LoVo (cell line): ENCODE measurements around the gene PRKCE.

ENCODE experiments used
- DNase-seq: peaks from one replicate; pipeline ENCODE4 v3.0.0-alpha.2; 2016; ENCODE audit warnings: low spot score

The PRKCE gene

GRCh38 chr2:45651415-45652089, at the start of gene PRKCE:
Gene PRKCE, plus strand, starts transcription at chr2:45651675.
- DNase-seq, result peak; percentile 11

- DNase-seq, result no peak
These were observed 48.9 kb upstream of the PRKCE start for GRCh38 chr2:45602624-45603023.

- no peak for DNase-seq
These were observed 46.4 kb upstream of the PRKCE start for GRCh38 chr2:45605116-45605515.

GRCh38 chr2:45606796-45607195, 44.7 kb upstream of the PRKCE start:
- DNase-seq, result no peak

- peak; percentile 33 for DNase-seq
These were observed 43.8 kb upstream of the PRKCE start for GRCh38 chr2:45607701-45608100.

- peak; percentile 71 for DNase-seq
These were observed 41.0 kb upstream of the PRKCE start for GRCh38 chr2:45610281-45611019.

- DNase-seq, result peak; percentile 96
These were observed 40.2 kb upstream of the PRKCE start, which contains the start of gene SRBD1 for GRCh38 chr2:45611020-45611859. Gene SRBD1, minus strand, starts transcription at chr2:45611267. Its CDS starts 5,826 bp downstream, at chr2:45605441.

GRCh38 chr2:45612285-45612684, 39.2 kb upstream of the PRKCE start:
- DNase-seq, result peak; percentile 36

GRCh38 chr2:45612731-45613130, 38.7 kb upstream of the PRKCE start:
- DNase-seq, result no peak

GRCh38 chr2:45614330-45614729, 37.1 kb upstream of the PRKCE start:
- no peak for DNase-seq

GRCh38 chr2:45614871-45615415, 36.5 kb upstream of the PRKCE start:
- DNase-seq, result no peak

GRCh38 chr2:45616658-45617411, 34.6 kb upstream of the PRKCE start:
- no peak for DNase-seq

GRCh38 chr2:45617496-45617895, 34.0 kb upstream of the PRKCE start:
- DNase-seq, result no peak

GRCh38 chr2:45622336-45623075, 29.0 kb upstream of the PRKCE start:
- no peak for DNase-seq

GRCh38 chr2:45623098-45623497, 28.4 kb upstream of the PRKCE start:
- DNase-seq, result no peak

- DNase-seq, result no peak
These were observed 25.7 kb upstream of the PRKCE start for GRCh38 chr2:45625824-45626223.

GRCh38 chr2:45626387-45627221, 24.9 kb upstream of the PRKCE start:
- DNase-seq, result no peak

GRCh38 chr2:45627911-45628310, 23.6 kb upstream of the PRKCE start:
- DNase-seq, result no peak

GRCh38 chr2:45629971-45630370, 21.5 kb upstream of the PRKCE start:
- DNase-seq, result no peak

GRCh38 chr2:45631319-45631718, 20.2 kb upstream of the PRKCE start:
- DNase-seq, result no peak
